GM12865 (cell line): ENCODE results near the gene OOSP3.

Experiments
- DNase-seq: peaks from one replicate; pipeline ENCODE4 v3.0.0; 2010; ENCODE audit warnings: low read depth
- H3K4me3 ChIP-seq: 2 replicates; pipeline ENCODE4 v1.5.1; 2011; ENCODE audit warnings: mild to moderate bottlenecking, low read depth, low read length, control low read depth
- TF ChIP-seq, protein P1 (sequence below): IDR thresholded peaks from 2 replicates; pipeline ENCODE4 v1.5.1; 2011; ENCODE audit warnings: low read length, control low read depth, low read depth, inconsistent platforms; ENCODE audit not compliant: insufficient read depth; ENCODE audit errors: missing control alignments

OOSP3 gene

GRCh38 chr11:59918987-59919589, 40.5 kb downstream of the OOSP3 start:
- H3K4me3 ChIP-seq, result no peak overlapping the region
- DNase-seq, result peak; percentile 37
- TF ChIP-seq, protein P1, sequence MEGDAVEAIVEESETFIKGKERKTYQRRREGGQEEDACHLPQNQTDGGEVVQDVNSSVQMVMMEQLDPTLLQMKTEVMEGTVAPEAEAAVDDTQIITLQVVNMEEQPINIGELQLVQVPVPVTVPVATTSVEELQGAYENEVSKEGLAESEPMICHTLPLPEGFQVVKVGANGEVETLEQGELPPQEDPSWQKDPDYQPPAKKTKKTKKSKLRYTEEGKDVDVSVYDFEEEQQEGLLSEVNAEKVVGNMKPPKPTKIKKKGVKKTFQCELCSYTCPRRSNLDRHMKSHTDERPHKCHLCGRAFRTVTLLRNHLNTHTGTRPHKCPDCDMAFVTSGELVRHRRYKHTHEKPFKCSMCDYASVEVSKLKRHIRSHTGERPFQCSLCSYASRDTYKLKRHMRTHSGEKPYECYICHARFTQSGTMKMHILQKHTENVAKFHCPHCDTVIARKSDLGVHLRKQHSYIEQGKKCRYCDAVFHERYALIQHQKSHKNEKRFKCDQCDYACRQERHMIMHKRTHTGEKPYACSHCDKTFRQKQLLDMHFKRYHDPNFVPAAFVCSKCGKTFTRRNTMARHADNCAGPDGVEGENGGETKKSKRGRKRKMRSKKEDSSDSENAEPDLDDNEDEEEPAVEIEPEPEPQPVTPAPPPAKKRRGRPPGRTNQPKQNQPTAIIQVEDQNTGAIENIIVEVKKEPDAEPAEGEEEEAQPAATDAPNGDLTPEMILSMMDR, result peak; percentile 37

DNA sequence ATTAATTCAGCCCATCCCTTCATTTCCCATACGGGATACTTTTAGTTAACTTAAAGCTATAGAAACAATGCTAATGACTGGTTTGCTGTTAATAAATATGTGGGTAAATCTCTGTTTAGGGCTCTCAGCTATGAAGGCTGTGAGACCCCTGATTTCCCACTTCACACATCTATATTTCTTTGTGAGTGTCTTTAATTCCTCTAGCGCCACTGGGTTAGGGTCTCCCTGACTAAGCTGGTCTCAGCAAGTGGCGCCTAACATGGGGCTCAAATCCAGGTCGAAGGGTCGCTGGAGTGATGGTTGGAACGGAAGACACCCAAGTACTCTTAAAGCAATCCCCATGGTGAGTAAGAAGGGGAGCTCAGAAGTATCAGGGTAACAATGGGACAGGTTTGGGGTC, 45.2 kb downstream of the OOSP3 start:
- no peak for DNase-seq
- TF ChIP-seq, protein P1, result no peak
- no peak overlapping the region for H3K4me3 ChIP-seq

- no peak overlapping the region for H3K4me3 ChIP-seq
- no peak for DNase-seq
- TF ChIP-seq, protein P1, result no peak
These were observed 53.1 kb downstream of the OOSP3 start for GRCh38 chr11:59931688-59932087.

DNA sequence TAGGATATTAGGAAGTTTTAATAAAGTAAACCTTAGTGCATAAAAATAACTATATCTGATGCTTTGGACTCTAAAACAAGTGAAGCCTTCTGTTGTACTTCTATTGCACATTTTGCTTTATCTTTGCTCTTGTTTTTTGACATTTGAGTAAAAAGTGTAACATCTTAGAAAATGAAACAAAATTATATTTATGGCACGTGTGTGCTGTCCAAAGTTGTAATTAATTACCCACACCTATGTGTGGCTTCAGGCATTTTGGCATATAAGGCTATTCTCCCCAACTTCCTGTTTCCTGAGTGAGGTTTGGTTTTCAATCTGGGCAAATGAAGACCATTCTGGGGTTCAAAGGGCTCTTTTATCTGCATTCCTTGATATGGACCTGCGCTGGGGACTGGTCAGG, 59.5 kb downstream of the OOSP3 start, which contains the start of gene OOSP1:
TSS of gene OOSP1 (plus strand) at position 301 of the 400 bp plus-strand sequence. CDS start at position 324, 23 bp downstream.
- H3K4me3 ChIP-seq, result no peak within 1 kb of the TSS
- TF ChIP-seq, protein P1, result no peak
- DNase-seq, result no peak

DNA sequence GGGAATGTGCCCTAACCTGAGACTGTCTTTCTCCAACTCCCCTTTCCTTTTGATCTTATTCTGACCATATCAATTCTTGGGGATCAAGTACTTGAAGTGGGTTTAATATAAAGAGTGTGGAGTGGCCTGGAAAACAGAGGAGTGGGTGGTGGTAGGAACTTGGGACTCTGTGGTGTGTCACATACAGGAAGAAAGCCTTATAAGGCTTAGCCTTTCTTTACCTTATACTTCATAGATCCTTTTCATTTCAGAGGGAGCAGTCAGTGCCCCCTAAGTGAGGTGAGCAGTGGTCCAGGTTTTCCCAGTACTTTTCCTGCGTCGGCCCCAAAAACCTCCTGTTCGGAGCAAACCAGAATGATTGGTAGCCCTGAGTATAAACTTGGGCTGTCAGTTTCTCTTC, 60.1 kb downstream of the OOSP3 start:
- H3K4me3 ChIP-seq, result no peak overlapping the region
- no peak for DNase-seq
- TF ChIP-seq, protein P1, result no peak

GRCh38 chr11:59939482-59939881, 60.9 kb downstream of the OOSP3 start:
- TF ChIP-seq, protein P1, result no peak
- DNase-seq, result no peak
- H3K4me3 ChIP-seq, result no peak overlapping the region

DNA sequence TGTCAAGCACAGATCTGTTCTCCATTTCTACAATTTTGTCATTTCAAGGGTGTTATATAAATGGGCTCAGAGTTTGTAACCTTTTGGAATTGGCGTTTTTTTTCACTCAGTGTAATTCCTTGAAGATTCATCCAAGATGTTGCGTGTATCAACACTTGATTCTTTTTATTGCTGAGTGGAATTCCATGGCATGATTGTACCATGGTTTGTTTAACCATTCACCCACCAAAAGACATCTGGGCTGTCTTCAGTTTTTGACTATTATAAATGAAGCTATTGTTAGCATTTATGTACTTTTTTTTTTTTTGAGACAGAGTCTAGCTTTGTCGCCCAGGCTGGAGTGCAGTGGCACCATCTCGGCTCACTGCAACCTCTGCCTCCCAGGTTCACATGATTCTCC, 62.5 kb downstream of the OOSP3 start:
- H3K4me3 ChIP-seq, result no peak overlapping the region
- TF ChIP-seq, protein P1, result no peak
- no peak for DNase-seq
